Spleen (tissue), 11 donors: Measurements from ENCODE around the gene BRAT1. TPM values are rescaled to one million over a fixed set of nuclear protein-coding genes. Genes with fewer than 3 reads are reported as not detected.

ENCODE experiments used
- DNase-seq: peaks from one replicate; pipeline ENCODE4 v3.0.0-alpha.2; 2020
- H3K27ac ChIP-seq, 8 donors: fragments of 200-600 bp; sonication (generic) in 7 of 8; 1 replicate in 4 of 8; 2 replicates in 4 of 8; pipeline versions ENCODE4 v1.5.0 to v1.8.0; 2016 to 2021; ENCODE audit warnings: inconsistent platforms in 4 of 8, mild to moderate bottlenecking in 4 of 8, moderate library complexity in 1 of 8
- H3K27me3 ChIP-seq, 7 donors: fragments of 200-600 bp; sonication (generic) in 6 of 7; replicated peaks in 1 of 7; 1 replicate in 4 of 7; 2 replicates in 3 of 7; pipeline versions ENCODE4 v1.5.0 to v1.8.0; 2016 to 2021; ENCODE audit warnings: inconsistent platforms in 3 of 7, mild to moderate bottlenecking in 1 of 7
- H3K36me3 ChIP-seq, 6 donors: fragments of 200-600 bp; sonication (generic) in 5 of 6; 1 replicate in 4 of 6; 2 replicates in 2 of 6; pipeline versions ENCODE4 v1.5.0 to v1.8.0; 2016 to 2021; ENCODE audit warnings: inconsistent platforms in 2 of 6
- H3K4me1 ChIP-seq, 6 donors: fragments of 200-600 bp; sonication (generic) in 5 of 6; 1 replicate in 3 of 6; 2 replicates in 3 of 6; pipeline versions ENCODE4 v1.5.0 to v1.8.0; 2016 to 2021; ENCODE audit warnings: inconsistent platforms in 3 of 6
- H3K4me3 ChIP-seq, 8 donors: fragments of 200-600 bp; sonication (generic) in 7 of 8; 1 replicate in 4 of 8; 2 replicates in 4 of 8; pipeline versions ENCODE4 v1.5.0 to v1.8.0; 2016 to 2021; ENCODE audit warnings: inconsistent platforms in 4 of 8, mild to moderate bottlenecking in 4 of 8, moderate library complexity in 2 of 8
- H3K9me3 ChIP-seq, 8 donors: fragments of 200-600 bp; sonication (generic) in 7 of 8; 1 replicate in 4 of 8; 2 replicates in 4 of 8; pipeline versions ENCODE4 v1.5.0 to v1.8.0; 2016 to 2021; ENCODE audit warnings: inconsistent platforms in 4 of 8
- CTCF ChIP-seq, 11 experiments: fragments of 200-600 bp in 7 of 11; fragments of 450-650 bp in 4 of 11; sonication (generic) in 4 of 11; IDR thresholded peaks in 8 of 11; conservative IDR thresholded peaks in 3 of 11; 1 replicate in 7 of 11; 2 replicates in 4 of 11; pipeline versions ENCODE4 v1.4.0 to v1.8.0; 2016 to 2021; ENCODE audit warnings: antibody characterized with exemption in 11 of 11, inconsistent platforms in 4 of 11, mild to moderate bottlenecking in 1 of 11
- POLR2A ChIP-seq, 3 donors: fragments of 450-650 bp; IDR thresholded peaks; one replicate each; pipeline ENCODE4 v1.5.1; 2017; ENCODE audit warnings: antibody characterized with exemption in 3 of 3, mild to moderate bottlenecking in 1 of 3
- POLR2AphosphoS5 ChIP-seq, 3 donors: sonication (generic); formaldehyde crosslinking; IDR thresholded peaks; one replicate each; pipeline ENCODE4 v1.5.1; 2017; ENCODE audit warnings: antibody characterized with exemption in 3 of 3
- whole genome bisulfite sequencing, 5 donors: extraction: QIAGEN DNeasy Blood & Tissue Kit in 3 of 5; methylation state at CpG; one replicate each; pipeline versions ENCODE4 v1.1.5 to v1.1.7; 2013 to 2018; 5-methylcytosine and 5-hydroxymethylcytosine counted together
- intact Hi-C: fragments of 100-400 bp; cut with DNase I; formaldehyde crosslinking; loops from one replicate; pipeline ENCODE4 v1.15.0; 2023; ENCODE audit warnings: low total_unique reads
- polyA plus RNA-seq, 3 donors: library from polyadenylated mRNA; stranded (reverse); fragments of 200-250 nt; gene quantifications; one replicate each; pipeline ENCODE4 v1.2.1, GENCODE V29; 2013
- total RNA-seq, 7 donors: library from RNA; depleted of rRNA in 3 of 7; stranded (reverse); fragments of >200 nt in 3 of 7; fragmentation: NEBNext Ultra II Directional in 4 of 7; extraction: Animal tissue kit (Norgen Biotek cat#: 25700) in 4 of 7; gene quantifications; one replicate each; pipeline versions ENCODE4 v1.1.0 to v1.2.1, GENCODE V29; 2016 to 2021
- donor health status: healthy with polysubstance abuse.
- donor health status: DM: no; HTN: no; CAD: no; lungs with moderate emphysema.
- donor health status: DM: no; HTN: no; CAD: no.
- donor health status: Bipolar disorder and iron deficiency.
- donor health status: healthy.
- donor health status: DM: no; HTN: no; CAD: no.
- donor health status: DM: yes; HTN: yes; CAD: no.

BRAT1 gene
- total and polyA plus RNA-seq, 10 donors, result 25.3 to 50.9 (median 33.4) TPM

GRCh38 chr7:2497065-2497464 lies 58.3 kb downstream of the BRAT1 start:
- no peak for DNase-seq
- Histone ChIP-seq H3K27me3 (peaks cover 0 to 55% (median 9%) of the 10 kb centered on the region in 7 donors), H3K36me3 (no peaks in the 10 kb centered on the region), H3K4me1 (peaks cover 0 to 31% (median 14%) of the 10 kb centered on the region in 6 donors), H3K9me3 (no peaks in the 10 kb centered on the region), H3K4me3 (no peak overlapping the region), H3K27ac (no peak overlapping the region)
- TF ChIP-seq POLR2AphosphoS5 (IDR thresholded peaks at IDR 0.05) (no peak), POLR2A (IDR thresholded peaks at IDR 0.05) (no peak), CTCF (IDR thresholded peaks at IDR 0.05 in 8 of 11, conservative IDR thresholded peaks at IDR 0.05 in 3 of 11) (no peak)
- intact Hi-C loops, result no loop called here
- WGBS, 5 donors, result 87 to 98% (median 93%) methylated on average over 3 of the region's 3 CpGs

- intact Hi-C loops, result no loop called here
- Histone ChIP-seq H3K9me3 (no peaks in the 10 kb centered on the region), H3K27ac (no peak overlapping the region), H3K36me3 (no peaks in the 10 kb centered on the region), H3K4me3 (no peak overlapping the region), H3K27me3 (peaks cover 0 to 55% (median 9%) of the 10 kb centered on the region in 7 donors), H3K4me1 (peaks cover 0 to 31% (median 14%) of the 10 kb centered on the region in 6 donors)
- DNase-seq, result no peak
- WGBS, 5 donors, result 89 to 96% (median 90%) methylated on average over 8 to 9 of the region's 9 CpGs
- no peak for TF ChIP-seq POLR2AphosphoS5 (IDR thresholded peaks at IDR 0.05)
- no peak for TF ChIP-seq CTCF (IDR thresholded peaks at IDR 0.05 in 8 of 11, conservative IDR thresholded peaks at IDR 0.05 in 3 of 11)
- no peak for TF ChIP-seq POLR2A (IDR thresholded peaks at IDR 0.05)
Observed at GRCh38 chr7:2496375-2496774, 58.9 kb downstream of the BRAT1 start.

GRCh38 chr7:2495418-2496299 lies 59.7 kb downstream of the BRAT1 start:
- Histone ChIP-seq H3K27ac (no peak overlapping the region), H3K27me3 (peaks cover 0 to 55% (median 9%) of the 10 kb centered on the region in 7 donors), H3K36me3 (no peaks in the 10 kb centered on the region), H3K9me3 (no peaks in the 10 kb centered on the region), H3K4me1 (peaks cover 0 to 31% (median 14%) of the 10 kb centered on the region in 6 donors), H3K4me3 (no peak overlapping the region)
- intact Hi-C loops, result no loop called here
- 79 to 90% (median 88%) methylated on average over 20 to 25 of the region's 25 CpGs for WGBS, 5 donors
- TF ChIP-seq POLR2A (IDR thresholded peaks at IDR 0.05), result no peak
- no peak for TF ChIP-seq CTCF (IDR thresholded peaks at IDR 0.05 in 8 of 11, conservative IDR thresholded peaks at IDR 0.05 in 3 of 11)
- TF ChIP-seq POLR2AphosphoS5 (IDR thresholded peaks at IDR 0.05), result no peak
- DNase-seq, result no peak
